SK-N-SH treated with all-trans-retinoic acid at 6 μM for 48 hours (cell line): ENCODE measurements around the gene BAIAP3.
A peak's percentile ranks its signal among the peaks of the same experiment; 100 is the strongest.

Source experiments
- ATAC-seq: fragments of 200-7000 bp; cut with Tn5 transposase; 3 replicates; pipeline ENCODE4 v1.9.1; 2020; ENCODE audit warnings: mild to moderate bottlenecking, moderate library complexity
- ARNTL ChIP-seq: fragments of 450-650 bp; formaldehyde crosslinking; IDR thresholded peaks from 2 replicates; pipeline ENCODE4 v1.5.0; 2020; ENCODE audit warnings: low read depth, mild to moderate bottlenecking, moderate library complexity, borderline replicate concordance
- BACH2 ChIP-seq: fragments of 250-450 bp; sonication (Bioruptor Pico); IDR thresholded peaks from 2 replicates; pipeline ENCODE4 v1.9.0; 2021; ENCODE audit warnings: mild to moderate bottlenecking, borderline replicate concordance
- CREB5 ChIP-seq: fragments of 250-450 bp; sonication (Bioruptor Pico); IDR thresholded peaks from 2 replicates; pipeline ENCODE4 v1.5.1; 2020; ENCODE audit warnings: low read depth, mild to moderate bottlenecking, moderate library complexity
- CSDC2 ChIP-seq: fragments of 250-450 bp; sonication (Bioruptor Pico); IDR thresholded peaks from 2 replicates; pipeline ENCODE4 v1.5.0; 2020; ENCODE audit warnings: mild to moderate bottlenecking, moderate library complexity
- CSRNP3 ChIP-seq: fragments of 250-450 bp; sonication (Bioruptor Pico); IDR thresholded peaks from 2 replicates; pipeline ENCODE4 v1.5.1; 2021; ENCODE audit warnings: mild to moderate bottlenecking, moderate library complexity
- GLIS3 ChIP-seq: fragments of 250-450 bp; sonication (Bioruptor Pico); IDR thresholded peaks from 2 replicates; pipeline ENCODE4 v1.5.0; 2020; ENCODE audit warnings: mild to moderate bottlenecking, moderate library complexity
- OSR1 ChIP-seq: fragments of 250-450 bp; sonication (Bioruptor Pico); IDR thresholded peaks from 2 replicates; pipeline ENCODE4 v1.8.0; 2022; ENCODE audit warnings: moderate library complexity, mild to moderate bottlenecking, inconsistent platforms
- PATZ1 ChIP-seq: fragments of 250-450 bp; sonication (Bioruptor Pico); IDR thresholded peaks from 2 replicates; pipeline ENCODE4 v1.8.0; 2020; ENCODE audit warnings: mild to moderate bottlenecking, moderate library complexity, borderline replicate concordance
- POU6F1 ChIP-seq: fragments of 250-450 bp; sonication (Bioruptor Pico); IDR thresholded peaks from 2 replicates; pipeline ENCODE4 v1.8.0; 2021; ENCODE audit warnings: low read depth, mild to moderate bottlenecking, moderate library complexity, borderline replicate concordance
- PPARA ChIP-seq: fragments of 250-450 bp; sonication (Bioruptor Pico); IDR thresholded peaks from 2 replicates; pipeline ENCODE4 v1.5.0; 2020; ENCODE audit warnings: mild to moderate bottlenecking, borderline replicate concordance
- RARB ChIP-seq: fragments of 250-450 bp; sonication (Bioruptor Pico); IDR thresholded peaks from 2 replicates; pipeline ENCODE4 v1.8.0; 2021; ENCODE audit warnings: mild to moderate bottlenecking, moderate library complexity
- SNAI2 ChIP-seq: fragments of 250-450 bp; sonication (Bioruptor Pico); IDR thresholded peaks from 2 replicates; pipeline ENCODE4 v1.5.0; 2020; ENCODE audit warnings: mild to moderate bottlenecking, moderate library complexity
- TCF4 ChIP-seq: fragments of 250-450 bp; sonication (Bioruptor Pico); IDR thresholded peaks from 2 replicates; pipeline ENCODE4 v1.8.0; 2021; ENCODE audit warnings: mild to moderate bottlenecking, moderate library complexity, borderline replicate concordance
- TOX ChIP-seq: fragments of 250-450 bp; sonication (Bioruptor Pico); IDR thresholded peaks from 2 replicates; pipeline ENCODE4 v1.8.0; 2021; ENCODE audit warnings: mild to moderate bottlenecking, moderate library complexity, borderline replicate concordance
- ZC3H10 ChIP-seq: fragments of 250-450 bp; sonication (Bioruptor Pico); IDR thresholded peaks from 2 replicates; pipeline ENCODE4 v1.5.1; 2021; ENCODE audit warnings: mild to moderate bottlenecking, moderate library complexity
- ZFP30 ChIP-seq: fragments of 450-650 bp; formaldehyde crosslinking; IDR thresholded peaks from 2 replicates; pipeline ENCODE4 v1.5.0; 2022; ENCODE audit warnings: mild to moderate bottlenecking, moderate library complexity
- ZNF565 ChIP-seq: fragments of 450-650 bp; formaldehyde crosslinking; conservative IDR thresholded peaks from 2 replicates; pipeline ENCODE4 v1.5.0; 2020; ENCODE audit warnings: low read depth, mild to moderate bottlenecking, moderate library complexity

Gene BAIAP3

GRCh38 chr16:1333149-1333812 lies at the start of gene BAIAP3:
TSS of gene BAIAP3 (plus strand) at chr16:1333645. CDS start at chr16:1338550, 4,905 bp downstream.
- no peak for TF ChIP-seq ZFP30 (CRISPR knock-in tag)
- no peak for TF ChIP-seq PPARA
- peak; percentile 47 for ATAC-seq

GRCh38 chr16:1283996-1284616 lies 49.3 kb upstream of the BAIAP3 start:
- ATAC-seq, result no peak
- TF ChIP-seq BACH2 (no peak), ZFP30 (CRISPR knock-in tag) (no peak), PATZ1 (CRISPR knock-in tag) (no peak), SNAI2 (CRISPR knock-in tag) (no peak), GLIS3 (CRISPR knock-in tag) (no peak), ZC3H10 (no peak), ARNTL (CRISPR knock-in tag) (no peak)

GRCh38 chr16:1285669-1286512 lies 47.6 kb upstream of the BAIAP3 start:
- no peak for ATAC-seq
- TF ChIP-seq CREB5 (no peak), PATZ1 (CRISPR knock-in tag) (no peak), ZFP30 (CRISPR knock-in tag) (no peak), RARB (CRISPR knock-in tag) (no peak), ZNF565 (CRISPR knock-in tag) (no peak), POU6F1 (no peak), CSRNP3 (CRISPR knock-in tag) (no peak), SNAI2 (CRISPR knock-in tag) (no peak)
- TF ChIP-seq, all 23 proteins: peak for 0

GRCh38 chr16:1286513-1287094 lies 46.8 kb upstream of the BAIAP3 start:
- no peak for ATAC-seq
- no peak for TF ChIP-seq ZC3H10
- no peak for TF ChIP-seq TCF4 (CRISPR knock-in tag)
- no peak for TF ChIP-seq BACH2
- TF ChIP-seq OSR1 (CRISPR knock-in tag), result no peak
- no peak for TF ChIP-seq ZNF565 (CRISPR knock-in tag)
- TF ChIP-seq CSDC2 (CRISPR knock-in tag), result no peak
- no peak for TF ChIP-seq POU6F1
- TF ChIP-seq ARNTL (CRISPR knock-in tag), result no peak
- no peak for TF ChIP-seq TOX (CRISPR knock-in tag)
